ENCODE data around the gene PLPPR1. TPM values are rescaled to one million over a fixed set of nuclear protein-coding genes. Genes with fewer than 3 reads are reported as not detected.

PLPPR1 gene
- total RNA-seq, 1 experiment from 2014 or later: not detected

- no peak for DNase-seq
- CTCF ChIA-PET: no interaction called here
- H3K27me3 Mint-ChIP-seq (ENCODE audit: unreplicated experiment): peaks cover 14% of the 10 kb centered on the region
- no peak overlapping the region for H3K27ac Mint-ChIP-seq (ENCODE audit: unreplicated experiment)
- intact Hi-C loops (cut with micrococcal nuclease; ENCODE audit: unreplicated experiment): no loop called here
- H3K4me1 Mint-ChIP-seq (ENCODE audit: low read depth, unreplicated experiment): no peaks in the 10 kb centered on the region
- H3K9me3 Mint-ChIP-seq (ENCODE audit: low read depth, unreplicated experiment): no peaks in the 10 kb centered on the region
- no peak for TF ChIP-seq CTCF (IDR thresholded peaks at IDR 0.05; ENCODE audit: unreplicated experiment)
- no peaks in the 10 kb centered on the region for H3K36me3 Mint-ChIP-seq (ENCODE audit: insufficient read depth, unreplicated experiment)
- no TSS peak for BruUV-seq (replicated peaks)
- no peak overlapping the region for H3K4me3 Mint-ChIP-seq (ENCODE audit: low read depth, unreplicated experiment)
These were observed 156.3 kb downstream of the PLPPR1 start for GRCh38 chr9:101184813-101185278.

GRCh38 chr9:101191723-101192122 lies 163.2 kb downstream of the PLPPR1 start:
- Mint-ChIP-seq H3K4me3 (ENCODE audit: low read depth, unreplicated experiment) (no peak overlapping the region), H3K27me3 (ENCODE audit: unreplicated experiment) (peaks cover 28% of the 10 kb centered on the region), H3K36me3 (ENCODE audit: insufficient read depth, unreplicated experiment) (no peaks in the 10 kb centered on the region), H3K9me3 (ENCODE audit: low read depth, unreplicated experiment) (no peaks in the 10 kb centered on the region), H3K4me1 (ENCODE audit: low read depth, unreplicated experiment) (no peaks in the 10 kb centered on the region), H3K27ac (ENCODE audit: unreplicated experiment) (no peak overlapping the region)
- no peak for DNase-seq
- no TSS peak for BruUV-seq (replicated peaks)
- no peak for TF ChIP-seq CTCF (IDR thresholded peaks at IDR 0.05; ENCODE audit: unreplicated experiment)
- intact Hi-C loops (cut with micrococcal nuclease; ENCODE audit: unreplicated experiment): no loop called here
- CTCF ChIA-PET: no interaction called here

- intact Hi-C loops (cut with micrococcal nuclease; ENCODE audit: unreplicated experiment): no loop called here
- no peaks in the 10 kb centered on the region for H3K27me3 Mint-ChIP-seq (ENCODE audit: unreplicated experiment)
- no peaks in the 10 kb centered on the region for H3K36me3 Mint-ChIP-seq (ENCODE audit: insufficient read depth, unreplicated experiment)
- no peaks in the 10 kb centered on the region for H3K9me3 Mint-ChIP-seq (ENCODE audit: low read depth, unreplicated experiment)
- no peak for DNase-seq
- no peaks in the 10 kb centered on the region for H3K4me1 Mint-ChIP-seq (ENCODE audit: low read depth, unreplicated experiment)
- CTCF ChIA-PET: no interaction called here
- H3K4me3 Mint-ChIP-seq (ENCODE audit: low read depth, unreplicated experiment): no peak overlapping the region
- BruUV-seq (replicated peaks): no TSS peak
- TF ChIP-seq CTCF (IDR thresholded peaks at IDR 0.05; ENCODE audit: unreplicated experiment): no peak
- H3K27ac Mint-ChIP-seq (ENCODE audit: unreplicated experiment): no peak overlapping the region
These were observed 168.5 kb downstream of the PLPPR1 start for GRCh38 chr9:101197026-101197425.

GRCh38 chr9:101200852-101201251 lies 172.3 kb downstream of the PLPPR1 start:
- BruUV-seq (replicated peaks): no TSS peak

More at GRCh38 chr9:101200852-101201251, 172.3 kb downstream of the PLPPR1 start:
- Mint-ChIP-seq H3K9me3 (ENCODE audit: low read depth, unreplicated experiment) (no peaks in the 10 kb centered on the region), H3K4me1 (ENCODE audit: low read depth, unreplicated experiment) (no peaks in the 10 kb centered on the region), H3K36me3 (ENCODE audit: insufficient read depth, unreplicated experiment) (no peaks in the 10 kb centered on the region), H3K27me3 (ENCODE audit: unreplicated experiment) (no peaks in the 10 kb centered on the region), H3K27ac (ENCODE audit: unreplicated experiment) (no peak overlapping the region), H3K4me3 (ENCODE audit: low read depth, unreplicated experiment) (no peak overlapping the region)
- CTCF ChIA-PET: no interaction called here
- intact Hi-C loops (cut with micrococcal nuclease; ENCODE audit: unreplicated experiment): no loop called here
- TF ChIP-seq CTCF (IDR thresholded peaks at IDR 0.05; ENCODE audit: unreplicated experiment): no peak
- no peak for DNase-seq
